ENCODE results near the gene RAMP1. TPM values are rescaled to one million over a fixed set of nuclear protein-coding genes. Genes with fewer than 3 reads are reported as not detected.

The RAMP1 gene
- total and polyA plus RNA-seq, 9 of the 15 experiments (the other 6 are each of a cell fraction or from before 2014, with no cell fraction given) = 0.72 to 0.77 TPM; not detected in 7

- peaks cover 0 to 8% of the 10 kb centered on the region in 2 experiments; a peak in 2 of 5 replicates for H3K4me1 ChIP-seq (replicated peaks in 1 of 2; ENCODE audit: control insufficient read depth in 2 of 2, insufficient read depth in 2 of 2, low read length in 2 of 2)
- no peak overlapping the region for H3K4me2 ChIP-seq (ENCODE audit: insufficient read depth, low read length)
- H4K20me1 ChIP-seq (replicated peaks; ENCODE audit: control insufficient read depth, insufficient read depth, low read length) = no peaks in the 10 kb centered on the region
- H3K9me3 ChIP-seq (replicated peaks; ENCODE audit: control insufficient read depth, insufficient read depth, low read depth, low read length) = no peaks in the 10 kb centered on the region
- no peaks in the 10 kb centered on the region for H3K79me2 ChIP-seq (ENCODE audit: control insufficient read depth, insufficient read depth, low read length)
- ChIA-PET POLR2A (interaction anchor here (0.6 to 0.8 kb wide), 2 partner anchors 59 to 93 kb away, joined by 3 read pairs; no protein-coding TSS in a partner anchor), CTCF (ENCODE audit: low intra/inter-chr PET ratio) (no interaction called here)
- no peak overlapping the region for H2AFZ ChIP-seq (ENCODE audit: low read depth, low read length)
- intact Hi-C loops (cut with micrococcal nuclease) = no loop called here
- in situ Hi-C loops (cut with MboI) = loop anchor here (25.0 kb wide), 1 partner anchor 402 kb away; no protein-coding TSS in a partner anchor
- no peak for FAIRE-seq
- ATAC-seq = no peak
- no peaks in the 10 kb centered on the region for H3K36me3 ChIP-seq (ENCODE audit: control insufficient read depth, insufficient read depth, low read length)
- H3K4me3 ChIP-seq = no peak overlapping the region
- H3K9me1 ChIP-seq (ENCODE audit: control insufficient read depth, insufficient read depth, low read length) = no peaks in the 10 kb centered on the region
- no peak overlapping the region for H3K27ac ChIP-seq (ENCODE audit: extremely low read depth, low read depth, low read length)
- no peak overlapping the region for H3K9ac ChIP-seq (ENCODE audit: insufficient read depth in 1 of 2, low read depth in 2 of 2, low read length in 2 of 2)
- peaks cover 10 to 58% of the 10 kb centered on the region in 2 experiments; a peak in 4 of 5 replicates for H3K27me3 ChIP-seq (ENCODE audit: control insufficient read depth in 2 of 2, insufficient read depth in 2 of 2, low read length in 2 of 2)
- WGBS (ENCODE audit: insufficient coverage, low coverage, missing lambda C conversion rate) = 14% methylated on average over 20 of the region's 22 CpGs
- no TSS peak for BruUV-seq (replicated peaks)
- no peak for DNase-seq (ENCODE audit: extremely low read depth in 1 of 4, low spot score in 3 of 4)
- TF ChIP-seq ZBTB26 (CRISPR knock-in tag; IDR thresholded peaks at IDR 0.05) (no peak), NR0B1 (IDR thresholded peaks at IDR 0.05; ENCODE audit: partially characterized antibody) (no peak), PRPF4 (IDR thresholded peaks at IDR 0.05; ENCODE audit: insufficient read depth, low read depth, low read length, poor library complexity, severe bottlenecking) (no peak), CBX8 (IDR thresholded peaks at IDR 0.05; ENCODE audit: borderline replicate concordance, extremely low read depth, low read depth, low read length, poor library complexity, severe bottlenecking) (peak; percentile 48), FOXO4 (CRISPR knock-in tag; IDR thresholded peaks at IDR 0.05) (no peak)
Observed at GRCh38 chr2:237860273-237860935, 981 bp downstream of the RAMP1 start.
